Epithelial cell of prostate (primary cell): ENCODE data around the gene UNC13B.
"Not testable (repeated sequence)": the region's sequence is repeated elsewhere in the genome, so short reads cannot be mapped to it uniquely, and the experiment has no call there.

Source experiments
- DNase-seq: peaks from one replicate; pipeline ENCODE4 v3.0.0-alpha.2; 2011; ENCODE audit warnings: low read depth, low spot score
- H3K27ac ChIP-seq: fragments of 450-650 bp; 2 replicates; pipeline ENCODE4 v1.5.1; 2017; ENCODE audit warnings: mild to moderate bottlenecking

The UNC13B gene

DNA sequence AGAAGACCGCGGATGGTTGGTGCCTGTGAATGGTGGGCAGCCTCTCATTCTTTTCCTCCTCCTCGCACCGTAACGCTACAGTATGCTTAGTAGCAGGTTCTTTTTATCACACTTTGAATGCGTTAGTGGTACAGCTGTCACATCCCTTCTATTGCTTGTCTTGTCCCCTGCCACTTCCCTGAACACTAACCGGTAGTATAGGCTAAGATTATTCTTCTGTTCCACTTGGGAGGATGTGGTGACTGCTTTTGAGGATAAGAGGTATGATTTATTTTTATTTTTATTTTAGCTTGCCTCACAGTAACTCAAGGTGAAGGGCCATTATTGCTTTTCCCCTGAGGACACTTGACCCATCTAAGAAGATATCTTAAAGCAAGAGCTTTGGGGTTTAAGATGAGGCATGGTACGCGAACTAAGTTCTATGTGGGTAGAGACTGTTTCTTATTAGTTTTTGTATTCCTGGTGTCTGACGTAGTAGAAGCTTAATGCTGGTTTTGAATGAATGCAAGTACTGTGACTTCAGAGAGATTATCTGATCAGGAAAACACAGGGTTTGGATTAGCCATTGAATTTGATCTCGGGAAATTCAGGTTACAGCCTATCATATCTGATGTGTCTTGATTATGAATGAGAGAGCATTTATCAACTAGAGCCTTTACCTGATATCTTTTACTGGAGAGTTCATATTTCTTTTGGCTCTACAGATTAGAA lies 951 bp downstream of the UNC13B start:
- peak overlapping the region; percentile 65 for H3K27ac ChIP-seq
- no peak for DNase-seq

GRCh38 chr9:35163413-35163812 lies 1.6 kb downstream of the UNC13B start:
- H3K27ac ChIP-seq: no peak overlapping the region
- DNase-seq: no peak

DNA sequence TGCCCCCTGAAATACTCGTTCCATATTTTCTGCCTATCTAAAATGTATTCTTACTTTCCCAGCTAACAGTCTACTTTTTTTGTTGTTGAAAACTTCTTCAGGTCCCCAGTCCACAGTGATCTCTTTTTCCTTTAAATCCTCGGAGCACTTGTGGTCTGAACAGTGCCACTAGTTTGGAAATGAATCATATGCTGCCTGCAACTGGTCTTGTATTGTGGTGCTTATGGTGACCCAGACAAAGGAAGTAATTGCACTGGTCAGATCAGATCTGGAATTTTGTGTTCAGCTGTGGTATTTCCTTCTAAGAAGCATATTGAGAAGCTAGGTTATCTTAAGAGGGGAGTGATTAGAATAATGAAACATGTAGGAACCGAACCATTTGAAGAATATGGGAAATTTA lies 2.9 kb downstream of the UNC13B start:
- no peak for DNase-seq
- H3K27ac ChIP-seq: no peak overlapping the region

DNA sequence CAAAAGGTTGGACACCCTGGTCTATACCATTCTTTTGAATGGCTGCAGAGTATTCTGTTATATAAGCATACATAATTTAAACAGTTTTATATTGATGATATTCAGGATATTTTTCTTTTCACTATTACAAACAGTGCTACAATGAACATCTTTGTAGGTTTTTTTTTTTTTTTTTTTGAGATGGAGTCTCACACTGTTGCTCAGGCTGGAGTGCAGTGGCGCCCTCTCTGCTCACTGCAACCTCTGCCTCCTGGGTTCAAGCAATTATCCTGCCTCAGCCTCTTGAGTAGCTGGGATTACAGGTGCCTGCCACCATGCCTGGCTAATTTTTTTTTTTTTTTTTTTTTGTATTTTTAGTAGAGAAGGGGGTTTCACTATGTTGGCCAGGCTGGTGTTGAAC lies 5.6 kb downstream of the UNC13B start:
- not testable (repeated sequence) for DNase-seq

GRCh38 chr9:35168963-35169362 lies 7.2 kb downstream of the UNC13B start:
- no peak for DNase-seq
- no peak overlapping the region for H3K27ac ChIP-seq

More for the DNA sequence above, 5.6 kb downstream of the UNC13B start:
- H3K27ac ChIP-seq: not testable (repeated sequence)

DNA sequence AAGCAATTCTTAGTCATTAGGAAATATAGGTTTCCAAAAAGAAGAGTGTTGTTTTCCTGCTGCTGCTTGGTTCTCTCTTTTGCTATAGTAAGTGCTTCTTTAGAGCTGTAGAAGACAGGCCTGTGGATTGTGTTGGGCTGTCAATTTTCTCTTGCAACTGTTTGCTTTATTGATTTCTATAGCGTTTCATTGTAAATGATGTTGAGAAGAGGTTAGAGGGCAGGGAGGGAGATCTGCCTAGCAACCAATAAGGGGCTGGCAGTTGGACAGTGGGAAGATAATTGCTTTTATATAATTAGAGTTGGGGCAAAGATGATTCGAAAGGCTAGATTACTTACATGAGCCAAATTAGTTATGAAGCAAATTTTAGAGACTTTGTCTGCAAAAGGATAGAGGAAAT lies 11.1 kb downstream of the UNC13B start:
- DNase-seq: no peak
- no peak overlapping the region for H3K27ac ChIP-seq

GRCh38 chr9:35177520-35177919 lies 15.7 kb downstream of the UNC13B start:
- H3K27ac ChIP-seq: no peak overlapping the region

DNA sequence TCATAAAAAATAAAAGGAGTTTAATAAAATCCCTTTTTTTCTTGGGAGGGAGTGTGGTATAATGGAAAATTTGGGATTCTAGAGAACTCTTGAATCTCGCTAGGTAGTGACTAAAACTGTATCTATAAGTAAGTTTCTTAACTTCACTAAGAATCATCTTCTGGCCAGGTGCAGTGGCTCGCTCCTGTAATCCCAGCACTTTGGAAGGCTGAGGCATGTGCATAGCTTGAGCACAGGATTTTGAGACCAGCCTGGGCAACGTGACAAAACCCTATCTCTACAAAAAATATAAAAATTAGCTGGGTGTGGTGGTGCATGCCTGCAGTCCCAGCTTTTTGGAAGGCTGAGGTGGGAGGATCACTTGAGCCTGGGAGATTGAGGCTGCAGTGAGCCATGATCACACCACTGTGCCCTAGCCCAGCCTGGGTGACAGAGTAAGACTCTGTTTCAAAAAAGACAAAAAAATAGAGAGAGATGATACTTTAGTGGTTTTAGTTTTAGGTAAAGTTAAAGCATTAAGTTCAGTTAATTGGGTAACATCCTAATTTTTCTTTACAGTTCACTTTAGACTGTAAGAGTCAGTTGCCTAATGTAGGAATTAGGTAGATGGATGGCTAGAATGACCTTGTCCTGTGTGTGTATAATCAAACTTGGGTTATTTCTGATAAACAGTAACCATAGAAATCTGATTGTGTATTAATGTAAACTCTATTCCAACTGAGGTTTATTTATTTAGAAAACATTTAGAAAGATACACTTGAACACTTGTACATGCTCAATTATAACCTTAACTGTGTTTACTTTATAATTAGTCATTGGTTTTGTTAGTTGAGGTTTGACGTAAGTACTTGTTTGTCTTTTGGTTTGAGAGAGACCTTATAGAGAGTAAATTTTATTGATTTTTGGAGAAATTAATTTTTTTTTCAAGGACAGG lies 17.8 kb downstream of the UNC13B start:
- no peak overlapping the region for H3K27ac ChIP-seq
- no peak for DNase-seq

More at GRCh38 chr9:35177520-35177919, 15.7 kb downstream of the UNC13B start:
- DNase-seq: no peak

- DNase-seq: no peak
- H3K27ac ChIP-seq: no peak overlapping the region
Measured at GRCh38 chr9:35180801-35181200, 19.0 kb downstream of the UNC13B start.

GRCh38 chr9:35182401-35182800 lies 20.6 kb downstream of the UNC13B start:
- DNase-seq, H3K27ac ChIP-seq: not testable (repeated sequence)

DNA sequence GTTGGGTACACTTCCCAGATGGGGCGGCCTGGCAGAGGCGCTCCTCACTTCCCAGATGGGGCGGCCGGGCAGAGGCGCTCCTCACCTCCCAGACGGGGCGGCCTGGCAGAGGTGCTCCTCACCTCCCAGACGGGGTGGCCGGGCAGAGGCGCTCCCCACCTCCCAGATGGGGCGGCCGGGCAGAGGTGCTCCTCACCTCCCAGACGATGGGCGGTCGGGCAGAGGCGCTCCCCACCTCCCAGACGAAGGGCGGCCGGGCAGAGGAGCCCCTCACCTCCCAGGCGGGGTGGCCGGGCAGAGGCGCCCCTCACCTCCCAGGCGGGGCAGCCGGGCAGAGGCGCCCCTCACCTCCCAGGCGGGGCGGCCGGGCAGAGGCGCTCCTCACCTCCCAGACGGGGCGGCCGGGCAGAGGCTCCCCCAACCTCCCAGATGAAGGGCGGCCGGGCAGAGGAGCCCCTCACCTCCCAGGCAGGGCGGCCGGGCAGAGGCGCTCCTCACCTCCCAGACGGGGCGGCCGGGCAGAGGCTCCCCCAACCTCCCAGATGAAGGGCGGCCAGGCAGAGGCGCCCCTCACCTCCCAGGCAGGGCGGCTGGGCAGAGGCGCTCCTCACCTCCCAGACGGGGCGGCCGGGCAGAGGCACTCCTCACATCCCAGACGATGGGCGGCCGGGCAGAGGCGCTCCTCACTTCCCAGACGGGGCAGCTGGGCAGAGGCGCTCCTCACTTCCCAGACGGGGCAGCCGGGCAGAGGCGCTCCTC lies 21.4 kb downstream of the UNC13B start:
- H3K27ac ChIP-seq, DNase-seq: not testable (repeated sequence)

GRCh38 chr9:35183755-35184480 lies 22.1 kb downstream of the UNC13B start:
- DNase-seq, H3K27ac ChIP-seq: not testable (repeated sequence)

DNA sequence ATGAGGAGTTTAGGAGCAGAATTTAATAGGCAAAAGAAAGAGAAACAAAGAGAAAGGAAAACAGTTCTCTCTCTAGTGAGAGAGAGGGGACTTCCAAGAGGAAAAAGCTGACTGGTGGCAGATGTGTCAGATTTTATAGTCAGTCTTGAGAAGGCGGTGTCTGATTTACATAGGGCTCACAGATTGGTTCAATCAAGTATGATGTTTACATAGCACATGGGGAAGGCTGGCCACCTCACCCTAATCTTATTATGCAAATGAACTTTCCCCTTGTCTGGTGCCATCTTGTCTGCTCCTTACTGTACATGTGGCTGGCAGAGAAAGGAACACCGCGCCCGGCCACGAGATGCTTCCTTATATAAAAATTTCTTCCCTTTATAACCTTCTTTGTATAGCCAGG lies 24.7 kb downstream of the UNC13B start:
- no peak for DNase-seq
- H3K27ac ChIP-seq: no peak overlapping the region

DNA sequence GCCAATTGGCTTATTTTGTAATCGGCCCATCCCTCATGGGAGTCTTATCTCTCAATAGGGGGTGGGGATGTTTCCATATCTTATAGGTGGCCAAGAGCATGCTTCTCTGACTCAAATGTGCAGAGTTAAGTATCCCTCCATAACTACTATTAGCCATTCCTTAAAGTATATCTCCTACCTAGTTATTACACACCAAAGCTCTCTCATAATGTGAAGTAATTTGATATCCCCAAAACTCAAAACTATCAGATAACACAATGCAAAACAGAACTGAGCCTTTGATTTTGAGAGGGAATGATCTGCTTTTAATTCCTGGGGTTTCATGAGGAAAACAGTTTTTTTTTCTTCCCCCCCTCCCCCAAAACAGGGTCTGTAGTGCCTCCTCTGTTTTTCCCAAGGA lies 28.4 kb downstream of the UNC13B start:
- H3K27ac ChIP-seq: no peak overlapping the region
- DNase-seq: no peak

DNA sequence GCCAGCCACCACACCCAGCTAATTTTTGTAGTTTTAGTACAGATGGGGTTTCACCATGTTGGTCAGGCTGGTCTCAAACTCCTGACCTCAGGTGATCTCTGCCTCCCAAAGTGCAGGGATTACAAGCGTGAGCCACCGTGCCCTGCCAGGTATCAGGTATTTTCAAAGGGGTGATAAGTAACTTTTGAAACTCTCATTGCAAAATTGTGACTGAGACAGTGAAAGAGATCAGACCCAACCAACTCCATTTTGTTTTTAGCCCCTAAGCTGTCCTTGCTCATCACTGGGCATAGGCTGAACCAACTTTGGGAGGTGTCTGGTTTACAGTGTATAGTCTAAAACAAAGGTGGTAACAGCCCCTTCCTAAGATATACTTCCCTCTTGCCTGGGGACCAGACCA lies 29.3 kb downstream of the UNC13B start:
- H3K27ac ChIP-seq: no peak overlapping the region
- DNase-seq: no peak

DNA sequence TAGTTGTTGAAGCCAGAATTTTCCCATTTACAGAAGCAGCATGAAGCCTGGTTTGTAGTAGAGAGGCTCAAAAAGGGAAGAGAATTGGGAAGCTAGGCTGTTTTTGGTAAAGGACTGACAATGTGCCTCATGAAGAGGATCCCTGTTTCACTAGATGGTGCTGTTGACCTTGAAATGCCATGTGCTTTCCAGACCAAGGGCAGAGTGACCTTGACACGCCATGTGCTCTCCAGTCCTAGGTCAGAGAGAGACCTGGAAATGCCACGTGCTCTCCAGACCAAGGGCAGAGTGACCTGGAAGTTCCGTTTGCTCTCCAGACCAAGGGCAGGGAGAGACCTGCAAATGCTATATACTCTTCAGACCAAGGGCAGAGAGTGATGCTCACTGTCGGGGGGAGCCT lies 32.0 kb downstream of the UNC13B start:
- no peak for DNase-seq

DNA sequence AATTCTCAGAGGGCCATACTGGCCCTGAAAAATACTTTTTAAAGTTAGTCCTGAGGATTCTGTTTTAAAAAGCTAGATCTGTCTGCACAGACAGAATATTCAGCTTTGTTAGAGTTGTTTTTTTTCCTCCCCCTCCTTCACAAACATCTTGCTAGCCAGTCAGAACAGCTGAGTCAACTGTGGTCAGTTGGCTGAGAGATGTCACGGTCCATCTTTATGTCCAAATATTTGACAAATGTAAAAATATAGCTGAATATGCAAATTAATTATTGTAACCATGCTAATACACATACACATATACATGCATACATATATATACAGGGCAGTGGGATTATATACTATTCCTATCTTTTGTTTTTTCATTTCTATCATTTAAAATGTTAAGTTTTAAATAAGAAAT lies 33.9 kb downstream of the UNC13B start:
- no peak for DNase-seq
- H3K27ac ChIP-seq: no peak overlapping the region

More for the DNA sequence above, 32.0 kb downstream of the UNC13B start:
- H3K27ac ChIP-seq: no peak overlapping the region

DNA sequence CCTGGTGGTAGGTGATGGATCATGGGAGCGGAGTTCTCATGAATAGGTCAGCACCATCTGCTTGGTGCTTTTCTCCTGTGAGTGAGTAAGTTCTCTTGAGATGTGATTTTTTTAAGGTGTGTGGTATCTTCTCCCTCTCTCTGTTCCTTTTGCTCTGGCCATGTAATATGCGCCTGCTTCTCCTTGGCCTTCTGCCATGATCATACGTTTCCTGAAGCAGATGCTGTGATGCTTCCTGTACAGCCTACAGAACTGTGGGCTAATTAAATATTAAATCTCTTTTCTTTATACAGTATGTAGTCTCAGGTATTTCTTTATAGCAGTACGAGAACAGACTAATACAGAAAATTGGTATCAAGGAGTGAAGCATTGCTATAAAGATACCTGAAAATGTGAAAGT lies 36.4 kb downstream of the UNC13B start:
- H3K27ac ChIP-seq: no peak overlapping the region
- DNase-seq: no peak

GRCh38 chr9:35203528-35203927 lies 41.7 kb downstream of the UNC13B start:
- no peak overlapping the region for H3K27ac ChIP-seq
- no peak for DNase-seq

DNA sequence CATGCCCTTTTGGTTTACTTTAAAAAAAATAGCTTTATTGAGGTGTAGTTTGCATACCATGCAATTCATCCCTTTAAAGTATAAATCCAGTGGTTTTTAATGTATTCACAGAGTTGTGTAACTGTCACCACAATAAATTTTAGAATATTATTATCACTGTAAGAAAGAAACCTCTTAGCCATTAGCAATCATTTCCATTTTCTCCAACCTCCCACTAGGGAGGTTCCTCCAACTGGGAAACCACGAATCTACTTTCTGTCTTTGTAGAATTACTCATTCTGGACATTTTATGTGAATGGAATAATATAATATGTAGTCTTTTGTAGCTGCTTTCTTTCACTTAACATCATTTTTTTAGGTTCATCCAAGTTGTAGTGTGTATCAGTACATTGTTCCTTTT lies 43.5 kb downstream of the UNC13B start:
- no peak for DNase-seq
- H3K27ac ChIP-seq: no peak overlapping the region
